Thoracic aorta (tissue), 2 donors: ENCODE results near the gene EMC9. TPM values are rescaled to one million over a fixed set of nuclear protein-coding genes. Genes with fewer than 3 reads are reported as not detected.

Experiments
- ATAC-seq: fragments of 150-250 bp; one replicate; pipeline ENCODE4 v1.8.0; 2017; ENCODE audit warnings: low read depth; ENCODE audit not compliant: insufficient number of reproducible peaks, low FRiP score
- DNase-seq: peaks from one replicate; pipeline ENCODE4 v3.0.0-alpha.2; 2020; ENCODE audit warnings: low spot score
- H3K27ac ChIP-seq, 2 donors: fragments of 200-600 bp; sonication (generic); 1 replicate in 1 of 2; 2 replicates in 1 of 2; pipeline ENCODE4 v1.5.1; 2016; ENCODE audit warnings: mild to moderate bottlenecking in 2 of 2, moderate library complexity in 2 of 2
- H3K27me3 ChIP-seq: fragments of 200-600 bp; sonication (generic); replicated peaks from 2 replicates; pipeline ENCODE4 v1.6.0; 2016; ENCODE audit warnings: mild to moderate bottlenecking; ENCODE audit not compliant: insufficient read depth
- H3K36me3 ChIP-seq: fragments of 200-600 bp; sonication (generic); one replicate; pipeline ENCODE4 v1.5.1; 2016
- H3K4me1 ChIP-seq, 2 donors: fragments of 200-600 bp; sonication (generic); 1 replicate in 1 of 2; 2 replicates in 1 of 2; pipeline versions ENCODE4 v1.5.1 to v1.6.0; 2016; ENCODE audit warnings: low read depth in 2 of 2, mild to moderate bottlenecking in 1 of 2; ENCODE audit not compliant: control insufficient read depth in 1 of 2
- H3K4me3 ChIP-seq: fragments of 200-600 bp; sonication (generic); 2 replicates; pipeline ENCODE4 v1.5.1; 2016; ENCODE audit warnings: mild to moderate bottlenecking
- H3K9me3 ChIP-seq: fragments of 200-600 bp; sonication (generic); 2 replicates; pipeline ENCODE4 v1.5.1; 2016
- total RNA-seq, 2 donors: library from RNA; depleted of rRNA; stranded (reverse); fragments of >200 nt; gene quantifications; one replicate each; pipeline versions ENCODE4 v1.1.0 to v1.2.3, GENCODE V29; 2016
- TF ChIP-seq, protein P1 (sequence below): fragments of 200-600 bp; sonication (generic); IDR thresholded peaks from one replicate; pipeline ENCODE4 v1.5.1; 2019; ENCODE audit warnings: antibody characterized with exemption

Gene EMC9
- total RNA-seq, 2 donors from 2014 or later = 4.9 to 18.6 TPM

DNA sequence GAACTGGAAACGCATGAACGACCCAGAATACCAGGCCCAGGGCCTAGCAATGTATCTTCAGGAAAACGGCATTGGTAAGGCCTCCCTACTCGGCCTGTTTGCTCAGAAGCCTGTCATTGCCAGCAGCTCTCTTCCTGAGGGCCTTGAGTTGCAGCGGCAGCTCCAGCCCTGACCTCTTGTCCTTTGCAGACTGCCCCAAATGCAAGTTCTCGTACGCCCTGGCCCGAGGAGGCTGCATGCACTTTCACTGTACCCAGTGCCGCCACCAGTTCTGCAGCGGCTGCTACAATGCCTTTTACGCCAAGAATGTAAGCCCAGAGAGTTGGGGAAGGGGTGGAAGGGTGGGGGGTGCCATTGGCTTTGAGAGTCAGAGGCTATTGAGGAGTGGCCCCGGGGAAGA is 15.9 kb upstream of the EMC9 start:
- ATAC-seq (no peak), DNase-seq (no peak)
- Histone ChIP-seq H3K36me3 (peaks cover 48% of the 10 kb centered on the region), H3K4me3 (no peak overlapping the region), H3K27me3 (no peaks in the 10 kb centered on the region), H3K9me3 (no peaks in the 10 kb centered on the region), H3K4me1 (peaks cover 4 to 15% of the 10 kb centered on the region in 2 donors), H3K27ac (no peak overlapping the region)
- TF ChIP-seq, protein P1, sequence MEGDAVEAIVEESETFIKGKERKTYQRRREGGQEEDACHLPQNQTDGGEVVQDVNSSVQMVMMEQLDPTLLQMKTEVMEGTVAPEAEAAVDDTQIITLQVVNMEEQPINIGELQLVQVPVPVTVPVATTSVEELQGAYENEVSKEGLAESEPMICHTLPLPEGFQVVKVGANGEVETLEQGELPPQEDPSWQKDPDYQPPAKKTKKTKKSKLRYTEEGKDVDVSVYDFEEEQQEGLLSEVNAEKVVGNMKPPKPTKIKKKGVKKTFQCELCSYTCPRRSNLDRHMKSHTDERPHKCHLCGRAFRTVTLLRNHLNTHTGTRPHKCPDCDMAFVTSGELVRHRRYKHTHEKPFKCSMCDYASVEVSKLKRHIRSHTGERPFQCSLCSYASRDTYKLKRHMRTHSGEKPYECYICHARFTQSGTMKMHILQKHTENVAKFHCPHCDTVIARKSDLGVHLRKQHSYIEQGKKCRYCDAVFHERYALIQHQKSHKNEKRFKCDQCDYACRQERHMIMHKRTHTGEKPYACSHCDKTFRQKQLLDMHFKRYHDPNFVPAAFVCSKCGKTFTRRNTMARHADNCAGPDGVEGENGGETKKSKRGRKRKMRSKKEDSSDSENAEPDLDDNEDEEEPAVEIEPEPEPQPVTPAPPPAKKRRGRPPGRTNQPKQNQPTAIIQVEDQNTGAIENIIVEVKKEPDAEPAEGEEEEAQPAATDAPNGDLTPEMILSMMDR = no peak

DNA sequence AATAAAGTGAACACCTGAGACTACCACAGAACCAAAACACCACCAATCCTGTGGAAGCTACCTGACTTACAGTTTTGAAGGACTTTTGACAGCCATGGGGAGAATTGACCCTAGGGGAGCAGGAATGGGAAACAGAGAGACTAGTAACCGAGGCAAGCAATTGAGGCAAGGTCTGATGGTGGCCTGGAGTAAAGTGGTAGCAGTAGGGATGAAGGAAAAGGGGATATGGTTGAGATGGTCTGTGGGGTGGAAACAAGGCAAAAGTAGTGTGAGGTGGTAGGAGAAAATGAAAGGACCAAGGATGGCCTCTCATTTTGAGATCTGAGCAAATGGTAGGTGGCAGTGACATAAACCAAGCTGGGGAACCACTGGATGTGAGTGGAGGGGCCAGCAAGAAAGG is 15.4 kb upstream of the EMC9 start:
- ATAC-seq = no peak
- Histone ChIP-seq H3K9me3 (no peaks in the 10 kb centered on the region), H3K4me1 (peaks cover 0 to 10% of the 10 kb centered on the region in 2 donors), H3K36me3 (peaks cover 49% of the 10 kb centered on the region), H3K27ac (no peak overlapping the region), H3K4me3 (no peak overlapping the region), H3K27me3 (no peaks in the 10 kb centered on the region)
- TF ChIP-seq, protein P1 = no peak
- no peak for DNase-seq

- no peaks in the 10 kb centered on the region for H3K4me1 ChIP-seq
- no peak overlapping the region for H3K27ac ChIP-seq
- no peak for ATAC-seq
- no peaks in the 10 kb centered on the region for H3K9me3 ChIP-seq
- DNase-seq = no peak
- TF ChIP-seq, protein P1 = no peak
- no peaks in the 10 kb centered on the region for H3K27me3 ChIP-seq
- H3K36me3 ChIP-seq = peaks cover 59% of the 10 kb centered on the region
- no peak overlapping the region for H3K4me3 ChIP-seq
Observed at GRCh38 chr14:24155100-24155499, 13.7 kb upstream of the EMC9 start.

DNA sequence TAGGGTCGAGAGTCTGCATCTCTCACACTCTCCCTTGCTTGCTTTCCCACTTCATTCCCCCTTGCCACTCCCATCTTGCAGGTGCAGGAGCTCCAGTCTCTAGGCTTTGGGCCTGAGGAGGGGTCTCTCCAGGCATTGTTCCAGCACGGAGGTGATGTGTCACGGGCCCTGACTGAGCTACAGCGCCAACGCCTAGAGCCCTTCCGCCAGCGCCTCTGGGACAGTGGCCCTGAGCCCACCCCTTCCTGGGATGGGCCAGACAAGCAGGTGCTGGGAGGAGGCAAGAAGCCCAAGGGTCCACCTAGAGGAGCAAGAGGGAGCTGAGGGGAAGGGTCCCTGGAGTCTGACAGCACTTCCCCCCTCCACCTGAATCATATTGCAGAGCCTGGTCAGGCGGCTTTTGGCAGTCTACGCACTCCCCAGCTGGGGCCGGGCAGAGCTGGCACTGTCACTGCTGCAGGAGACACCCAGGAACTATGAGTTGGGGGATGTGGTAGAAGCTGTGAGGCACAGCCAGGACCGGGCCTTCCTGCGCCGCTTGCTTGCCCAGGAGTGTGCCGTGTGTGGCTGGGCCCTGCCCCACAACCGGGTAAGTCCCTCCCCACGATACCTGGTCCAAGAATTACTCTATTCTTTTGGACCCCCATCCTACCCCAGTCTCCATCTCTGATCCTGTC is 10.2 kb upstream of the EMC9 start:
- no peaks in the 10 kb centered on the region for H3K9me3 ChIP-seq
- H3K27ac ChIP-seq = no peak overlapping the region
- ATAC-seq (no peak), DNase-seq (no peak)
- H3K4me1 ChIP-seq = peaks cover 7 to 18% of the 10 kb centered on the region in 2 donors
- TF ChIP-seq, protein P1 = no peak
- H3K4me3 ChIP-seq = no peak overlapping the region
- H3K36me3 ChIP-seq = peaks cover 50% of the 10 kb centered on the region
- H3K27me3 ChIP-seq = no peaks in the 10 kb centered on the region

DNA sequence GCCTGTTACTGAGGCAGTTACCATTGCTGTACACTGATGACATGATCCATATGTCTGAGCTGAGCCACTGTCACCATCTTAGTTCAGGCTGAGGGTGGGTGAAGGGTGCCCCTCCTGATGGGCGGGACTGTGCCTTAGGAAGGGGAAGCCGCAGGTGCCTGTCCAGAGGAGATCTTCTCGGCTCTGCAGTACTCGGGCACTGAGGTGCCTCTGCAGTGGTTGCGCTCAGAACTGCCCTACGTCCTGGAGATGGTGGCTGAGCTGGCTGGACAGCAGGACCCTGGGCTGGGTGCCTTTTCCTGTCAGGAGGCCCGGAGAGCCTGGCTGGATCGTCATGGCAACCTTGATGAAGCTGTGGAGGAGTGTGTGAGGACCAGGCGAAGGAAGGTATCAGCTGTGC is 9.6 kb upstream of the EMC9 start:
- H3K27ac ChIP-seq = no peak overlapping the region
- no peak for DNase-seq
- peaks cover 7 to 19% of the 10 kb centered on the region in 2 donors for H3K4me1 ChIP-seq
- no peak for ATAC-seq
- H3K27me3 ChIP-seq = no peaks in the 10 kb centered on the region
- no peaks in the 10 kb centered on the region for H3K9me3 ChIP-seq
- peaks cover 44% of the 10 kb centered on the region for H3K36me3 ChIP-seq
- TF ChIP-seq, protein P1 = no peak
- H3K4me3 ChIP-seq = no peak overlapping the region
